ENCODE data around the gene STK17A.

DNA sequence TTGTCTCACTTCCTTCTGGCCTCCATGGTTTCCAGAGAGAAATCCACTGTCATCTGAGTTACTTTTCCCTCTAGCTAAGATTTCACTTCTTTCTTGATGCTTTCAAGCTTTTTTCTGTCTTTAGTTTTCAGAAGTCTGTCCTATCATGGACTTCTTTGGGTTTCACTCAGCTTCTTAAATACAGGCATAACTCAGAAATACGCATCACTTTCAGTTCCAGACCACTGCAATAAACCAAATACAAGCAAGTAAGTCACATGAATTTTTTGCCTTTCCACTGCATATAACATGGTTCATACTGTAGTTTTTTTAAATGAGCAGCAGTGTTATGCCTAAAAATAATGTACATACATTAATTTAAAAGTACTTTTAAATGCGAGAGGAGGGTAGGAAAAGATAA is 48.7 kb downstream of the STK17A start:
- TF ChIP-seq POLR2A (IDR thresholded peaks at IDR 0.05), result no peak
- TF ChIP-seq CTCF (IDR thresholded peaks at IDR 0.05), result no peak
